Measurements from ENCODE around the gene OASL. TPM values are rescaled to one million over a fixed set of nuclear protein-coding genes. Genes with fewer than 3 reads are reported as not detected.
A peak's percentile ranks its signal among the peaks of the same experiment; 100 is the strongest.

Gene OASL
- polyA plus RNA-seq, 3 donors, result 9.9 to 14.9 (median 13.4) TPM

DNA sequence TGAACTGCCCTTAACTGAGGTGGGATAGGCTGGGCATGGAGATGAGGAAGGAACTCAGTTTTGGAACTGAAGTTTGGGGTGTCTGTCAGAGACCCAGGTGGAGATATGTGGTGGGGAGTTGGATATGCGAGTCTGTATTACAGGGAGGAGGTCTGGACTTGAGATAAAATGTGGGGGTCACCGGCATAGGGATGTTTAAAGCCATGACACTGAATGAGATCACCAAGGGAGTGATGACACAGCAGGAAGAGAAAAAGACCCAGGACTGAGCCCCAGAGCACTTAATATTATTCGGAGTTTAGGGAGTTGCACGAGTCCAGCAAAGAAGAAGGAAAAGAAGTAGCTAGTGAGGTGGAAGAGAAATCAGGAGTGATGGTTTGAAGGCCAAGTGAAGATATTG lies 4.0 kb upstream of the OASL start:
- Histone ChIP-seq H3K9ac (ENCODE audit: insufficient read depth, low read length, poor library complexity, severe bottlenecking) (no peak overlapping the region), H3K4me2 (replicated peaks; ENCODE audit: extremely low read depth, low read length, poor library complexity, severe bottlenecking) (no peak overlapping the region), H3K27me3 (ENCODE audit: control insufficient read depth in 2 of 2, insufficient read depth in 2 of 2, low read length in 2 of 2) (no peaks in the 10 kb centered on the region), H3K79me2 (ENCODE audit: insufficient read depth, low read length) (no peaks in the 10 kb centered on the region), H3K9me3 (replicated peaks in 1 of 2; ENCODE audit: control insufficient read depth in 1 of 2, insufficient read depth in 1 of 2, low read length in 2 of 2) (no peaks in the 10 kb centered on the region), H2AFZ (ENCODE audit: insufficient read depth, low read depth, low read length, poor library complexity, severe bottlenecking) (no peak overlapping the region), H3K36me3 (replicated peaks in 1 of 2; ENCODE audit: control insufficient read depth in 1 of 2, insufficient read depth in 2 of 2, low read length in 2 of 2) (no peaks in the 10 kb centered on the region), H4K20me1 (ENCODE audit: insufficient read depth, low read length) (no peaks in the 10 kb centered on the region), H3K4me1 (ENCODE audit: control insufficient read depth in 1 of 2, insufficient read depth in 2 of 2, low read length in 2 of 2) (peaks cover 14 to 24% of the 10 kb centered on the region in 2 donors), H3K4me3 (replicated peaks in 1 of 3; ENCODE audit: low read depth in 2 of 3, low read length in 3 of 3) (no peak overlapping the region), H3K27ac (ENCODE audit: low read depth in 1 of 2, low read length in 2 of 2) (no peak overlapping the region)
- no peak for TF ChIP-seq CTCF (IDR thresholded peaks at IDR 0.05)
- peaks cover 26% of the 10 kb centered on the region for H3K4me1 Mint-ChIP-seq
- peak overlapping the region in 1 of 2 donors; percentile 14 for H3K4me3 Mint-ChIP-seq
- H3K27ac Mint-ChIP-seq, result peak overlapping the region in 1 of 7 donors; percentile 32
- 88% methylated on average over 4 of the region's 4 CpGs for WGBS (ENCODE audit: insufficient coverage)
- intact Hi-C loops (cut with micrococcal nuclease), result no loop called here
- no peaks in the 10 kb centered on the region for H3K36me3 Mint-ChIP-seq
- peaks cover 4 to 16% (median 14%) of the 10 kb centered on the region in 3 donors for H3K27me3 Mint-ChIP-seq (ENCODE audit: low read depth in 3 of 3)
- no peak for DNase-seq
- peaks cover 0 to 6% (median 0%) of the 10 kb centered on the region in 7 donors for H3K9me3 Mint-ChIP-seq

DNA sequence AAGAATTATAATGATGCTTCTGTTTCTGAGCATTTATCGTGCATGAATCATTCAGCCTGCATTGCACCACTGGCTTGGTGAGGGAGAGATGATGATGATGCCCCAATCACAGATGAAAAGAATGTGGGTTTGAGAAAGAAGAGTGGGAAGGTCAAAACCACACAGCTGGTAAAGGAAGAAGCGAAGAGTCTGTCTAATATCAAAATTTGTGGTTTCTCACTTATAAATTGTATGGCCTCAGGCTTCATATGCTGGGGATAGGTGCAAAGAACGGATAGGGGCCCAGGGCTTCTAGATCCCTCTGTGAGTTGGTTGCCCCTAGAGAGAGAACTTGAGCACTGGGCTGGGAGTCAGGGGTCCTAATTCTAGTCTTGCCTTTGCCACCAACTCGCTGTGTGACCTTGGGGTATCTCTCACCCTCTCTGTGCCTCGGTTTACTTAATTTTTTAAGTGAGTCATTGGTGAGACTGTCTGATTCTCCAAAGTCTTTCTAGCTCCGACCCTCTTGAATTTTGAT lies 2.2 kb downstream of the OASL start:
- peak overlapping the region in 5 of 7 donors; percentile 3 to 77 (median 48) for H3K27ac Mint-ChIP-seq
- H3K79me2 ChIP-seq (ENCODE audit: insufficient read depth, low read length), result no peaks in the 10 kb centered on the region
- peaks cover 0 to 6% (median 0%) of the 10 kb centered on the region in 7 donors for H3K9me3 Mint-ChIP-seq
- peaks cover 1 to 4% (median 2%) of the 10 kb centered on the region in 3 donors for H3K27me3 Mint-ChIP-seq (ENCODE audit: low read depth in 3 of 3)
- peak overlapping the region; percentile 29 for H3K4me2 ChIP-seq (replicated peaks; ENCODE audit: extremely low read depth, low read length, poor library complexity, severe bottlenecking)
- H3K4me1 ChIP-seq (ENCODE audit: control insufficient read depth in 1 of 2, insufficient read depth in 2 of 2, low read length in 2 of 2), result peaks cover 43 to 69% of the 10 kb centered on the region in 2 donors
- H2AFZ ChIP-seq (ENCODE audit: insufficient read depth, low read depth, low read length, poor library complexity, severe bottlenecking), result no peak overlapping the region
- peak overlapping the region in 1 of 3 experiments; percentile 0 for H3K4me3 ChIP-seq (replicated peaks in 1 of 3; ENCODE audit: low read depth in 2 of 3, low read length in 3 of 3)
- peak; percentile 38 to 75 (median 53) for DNase-seq
- WGBS (ENCODE audit: insufficient coverage), result 62% methylated on average over 3 of the region's 6 CpGs
- no peak for TF ChIP-seq CTCF (IDR thresholded peaks at IDR 0.05)
- H3K4me3 Mint-ChIP-seq, result peak overlapping the region; percentile 17 to 97
- peaks cover 14 to 28% of the 10 kb centered on the region in 2 donors for H3K36me3 Mint-ChIP-seq
- H3K9me3 ChIP-seq (replicated peaks in 1 of 2; ENCODE audit: control insufficient read depth in 1 of 2, insufficient read depth in 1 of 2, low read length in 2 of 2), result no peaks in the 10 kb centered on the region
- peaks cover 54% of the 10 kb centered on the region for H3K4me1 Mint-ChIP-seq
- H3K9ac ChIP-seq (ENCODE audit: insufficient read depth, low read length, poor library complexity, severe bottlenecking), result no peak overlapping the region
- no peaks in the 10 kb centered on the region for H3K27me3 ChIP-seq (ENCODE audit: control insufficient read depth in 2 of 2, insufficient read depth in 2 of 2, low read length in 2 of 2)
- intact Hi-C loops (cut with micrococcal nuclease), result no loop called here
- H3K36me3 ChIP-seq (replicated peaks in 1 of 2; ENCODE audit: control insufficient read depth in 1 of 2, insufficient read depth in 2 of 2, low read length in 2 of 2), result peaks cover 0 to 13% of the 10 kb centered on the region in 2 donors
- H4K20me1 ChIP-seq (ENCODE audit: insufficient read depth, low read length), result no peaks in the 10 kb centered on the region
- no peak overlapping the region for H3K27ac ChIP-seq (ENCODE audit: low read depth in 1 of 2, low read length in 2 of 2)

Data from CD14-positive monocyte (primary cell).